HepG2 (cell line): ENCODE results near the gene COX6A2. TPM values are rescaled to one million over a fixed set of nuclear protein-coding genes. Genes with fewer than 3 reads are reported as not detected.

ENCODE experiments used
- ATF7 ChIP-seq, 2 experiments: fragments of 450-650 bp in 1 of 2; sonication (generic) in 1 of 2; formaldehyde crosslinking in 1 of 2; IDR thresholded peaks; 2 replicates each; pipeline versions ENCODE4 v1.4.0 to v1.6.1; 2016 to 2020; ENCODE audit warnings: antibody characterized with exemption in 1 of 2, mild to moderate bottlenecking in 1 of 2, missing genetic modification reagents in 1 of 2
- CREM ChIP-seq, 2 experiments: sonication (generic) in 1 of 2; formaldehyde crosslinking in 1 of 2; IDR thresholded peaks; 2 replicates each; pipeline versions ENCODE4 v1.4.0 to v1.6.1; 2016 to 2020; ENCODE audit warnings: antibody characterized with exemption in 1 of 2, mild to moderate bottlenecking in 1 of 2, missing genetic modification reagents in 1 of 2
- HMG20A ChIP-seq: IDR thresholded peaks from 2 replicates; pipeline ENCODE4 v1.6.1; 2016; ENCODE audit warnings: borderline replicate concordance
- MED1 ChIP-seq: sonication (generic); formaldehyde crosslinking; IDR thresholded peaks from 2 replicates; pipeline ENCODE4 v1.4.0; 2020; ENCODE audit warnings: missing genetic modification reagents
- MED8 ChIP-seq: sonication (generic); formaldehyde crosslinking; IDR thresholded peaks from 2 replicates; pipeline ENCODE4 v1.8.1; 2023; ENCODE audit warnings: mild to moderate bottlenecking, missing genetic modification reagents; ENCODE audit not compliant: insufficient replicate concordance
- NFAT5 ChIP-seq: sonication (generic); formaldehyde crosslinking; IDR thresholded peaks from 2 replicates; pipeline ENCODE4 v1.4.0; 2020; ENCODE audit warnings: missing genetic modification reagents
- RARA ChIP-seq: IDR thresholded peaks from 2 replicates; pipeline ENCODE4 v1.6.1; 2016; ENCODE audit warnings: missing genetic modification reagents, missing compliant biosample characterization
- SAFB2 ChIP-seq: sonication (generic); formaldehyde crosslinking; IDR thresholded peaks from 2 replicates; pipeline ENCODE4 v1.5.1; 2020; ENCODE audit warnings: missing genetic modification reagents, low read depth, mild to moderate bottlenecking, borderline replicate concordance
- SNAPC5 ChIP-seq: sonication (generic); formaldehyde crosslinking; IDR thresholded peaks from 2 replicates; pipeline ENCODE4 v1.8.1; 2023; ENCODE audit warnings: mild to moderate bottlenecking, missing genetic modification reagents, borderline replicate concordance
- SSRP1 ChIP-seq: IDR thresholded peaks from 2 replicates; pipeline ENCODE4 v1.6.1; 2016; ENCODE audit warnings: control low read depth
- TBL1XR1 ChIP-seq: fragments of 150-350 bp; IDR thresholded peaks from 2 replicates; pipeline ENCODE4 v1.6.1; 2014; ENCODE audit warnings: borderline replicate concordance, low read length; ENCODE audit not compliant: partially characterized antibody
- TRAFD1 ChIP-seq: sonication (generic); formaldehyde crosslinking; IDR thresholded peaks from 2 replicates; pipeline ENCODE4 v1.5.1; 2020; ENCODE audit warnings: missing genetic modification reagents, mild to moderate bottlenecking, borderline replicate concordance
- ZBTB26 ChIP-seq: IDR thresholded peaks from 2 replicates; pipeline ENCODE4 v1.6.1; 2016; ENCODE audit warnings: missing compliant biosample characterization, missing genetic modification reagents, borderline replicate concordance
- ZFP82 ChIP-seq: sonication (generic); formaldehyde crosslinking; IDR thresholded peaks from 2 replicates; pipeline ENCODE4 v1.5.1; 2020; ENCODE audit warnings: mild to moderate bottlenecking, missing genetic modification reagents, borderline replicate concordance
- ZSCAN30 ChIP-seq: sonication (generic); formaldehyde crosslinking; IDR thresholded peaks from 2 replicates; pipeline ENCODE4 v1.5.0; 2020; ENCODE audit warnings: mild to moderate bottlenecking, missing genetic modification reagents
- polyA plus RNA-seq, 8 experiments: library from polyadenylated mRNA; depleted of rRNA in 3 of 8; stranded (reverse) in 7 of 8; unstranded in 1 of 8; fragments of >200 nt; fragmentation: Illumina TruSeq in 4 of 8; extraction: Trizol in 4 of 8; gene quantifications; 2 replicates each; pipeline versions ENCODE4 v1.2.1 to v1.2.3, GENCODE V29; 2011 to 2016; ENCODE audit warnings: low read depth in 4 of 8, missing spikeins in 1 of 8, mixed read lengths in 1 of 8; ENCODE audit not compliant: insufficient read depth in 1 of 8
- total RNA-seq, 5 experiments: library from RNA; depleted of rRNA; stranded (reverse); fragments of >200 nt; fragmentation: Illumina TruSeq; extraction: Trizol; gene quantifications; 2 replicates each; pipeline ENCODE4 v1.2.3, GENCODE V29; 2016; ENCODE audit warnings: low read depth in 1 of 5
- TF ChIP-seq, protein P1 (sequence below): sonication (generic); formaldehyde crosslinking; IDR thresholded peaks from 2 replicates; pipeline ENCODE4 v1.4.0; 2020; ENCODE audit warnings: missing genetic modification reagents

Gene COX6A2
- total and polyA plus RNA-seq, 2 of the 13 experiments (the other 11 are each of a cell fraction or from before 2014, with no cell fraction given): not detected

- no peak for TF ChIP-seq TRAFD1 (CRISPR knock-in tag)
- TF ChIP-seq ZFP82 (CRISPR knock-in tag): 0 out of 2 replicates have a peak, but pooled peaks have one; percentile 12
- peak; percentile 78; the same call in 1 of the 2 replicates for TF ChIP-seq CREM (IDR thresholded peaks at IDR 0.05)
- TF ChIP-seq CREM (CRISPR knock-in tag; IDR thresholded peaks at IDR 0.05): no peak
- peak; percentile 11; the same call in 1 of the 2 replicates for TF ChIP-seq MED1
- TF ChIP-seq NFAT5 (CRISPR knock-in tag): 0 out of 2 replicates have a peak, but pooled peaks have one; percentile 18
- peak; percentile 30 for TF ChIP-seq ZBTB26
- TF ChIP-seq, protein P1, sequence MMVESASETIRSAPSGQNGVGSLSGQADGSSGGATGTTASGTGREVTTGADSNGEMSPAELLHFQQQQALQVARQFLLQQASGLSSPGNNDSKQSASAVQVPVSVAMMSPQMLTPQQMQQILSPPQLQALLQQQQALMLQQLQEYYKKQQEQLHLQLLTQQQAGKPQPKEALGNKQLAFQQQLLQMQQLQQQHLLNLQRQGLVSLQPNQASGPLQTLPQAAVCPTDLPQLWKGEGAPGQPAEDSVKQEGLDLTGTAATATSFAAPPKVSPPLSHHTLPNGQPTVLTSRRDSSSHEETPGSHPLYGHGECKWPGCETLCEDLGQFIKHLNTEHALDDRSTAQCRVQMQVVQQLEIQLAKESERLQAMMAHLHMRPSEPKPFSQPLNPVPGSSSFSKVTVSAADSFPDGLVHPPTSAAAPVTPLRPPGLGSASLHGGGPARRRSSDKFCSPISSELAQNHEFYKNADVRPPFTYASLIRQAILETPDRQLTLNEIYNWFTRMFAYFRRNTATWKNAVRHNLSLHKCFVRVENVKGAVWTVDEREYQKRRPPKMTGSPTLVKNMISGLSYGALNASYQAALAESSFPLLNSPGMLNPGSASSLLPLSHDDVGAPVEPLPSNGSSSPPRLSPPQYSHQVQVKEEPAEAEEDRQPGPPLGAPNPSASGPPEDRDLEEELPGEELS (CRISPR knock-in tag): 0 out of 2 replicates have a peak, but pooled peaks have one; percentile 20
- peak; percentile 48 for TF ChIP-seq RARA (CRISPR knock-in tag)
- TF ChIP-seq SSRP1 (CRISPR knock-in tag): peak; percentile 68; the same call in 1 of the 2 replicates
- peak; percentile 30; the same call in 1 of the 2 replicates for TF ChIP-seq HMG20A (CRISPR knock-in tag)
- no peak for TF ChIP-seq SNAPC5 (CRISPR knock-in tag)
- TF ChIP-seq ZSCAN30 (CRISPR knock-in tag): 0 out of 2 replicates have a peak, but pooled peaks have one; percentile 13
- peak; percentile 28 for TF ChIP-seq TBL1XR1
- TF ChIP-seq SAFB2 (CRISPR knock-in tag): peak; percentile 2
- peak; percentile 75 for TF ChIP-seq ATF7 (IDR thresholded peaks at IDR 0.05)
- no peak for TF ChIP-seq ATF7 (CRISPR knock-in tag; IDR thresholded peaks at IDR 0.05)
- no peak for TF ChIP-seq MED8 (CRISPR knock-in tag)
Measured at GRCh38 chr16:31459687-31460581, 31.8 kb upstream of the COX6A2 start (continued).
